22Rv1 (cell line): ENCODE measurements around the gene FHIT.

ENCODE experiments used
- CTCF ChIP-seq: fragments of 450-650 bp; IDR thresholded peaks from 2 replicates; pipeline ENCODE4 v1.5.1; 2017; ENCODE audit warnings: mild to moderate bottlenecking
- ZFX ChIP-seq: fragments of 450-650 bp; IDR thresholded peaks from 2 replicates; pipeline ENCODE4 v1.6.1; 2017; ENCODE audit warnings: antibody characterized with exemption, borderline replicate concordance

GRCh38 chr3:60146121-60146520 is 1105.1 kb downstream of the FHIT start:
- TF ChIP-seq CTCF (no peak), ZFX (no peak)
